ENCODE data around the gene HTR7.

DNA sequence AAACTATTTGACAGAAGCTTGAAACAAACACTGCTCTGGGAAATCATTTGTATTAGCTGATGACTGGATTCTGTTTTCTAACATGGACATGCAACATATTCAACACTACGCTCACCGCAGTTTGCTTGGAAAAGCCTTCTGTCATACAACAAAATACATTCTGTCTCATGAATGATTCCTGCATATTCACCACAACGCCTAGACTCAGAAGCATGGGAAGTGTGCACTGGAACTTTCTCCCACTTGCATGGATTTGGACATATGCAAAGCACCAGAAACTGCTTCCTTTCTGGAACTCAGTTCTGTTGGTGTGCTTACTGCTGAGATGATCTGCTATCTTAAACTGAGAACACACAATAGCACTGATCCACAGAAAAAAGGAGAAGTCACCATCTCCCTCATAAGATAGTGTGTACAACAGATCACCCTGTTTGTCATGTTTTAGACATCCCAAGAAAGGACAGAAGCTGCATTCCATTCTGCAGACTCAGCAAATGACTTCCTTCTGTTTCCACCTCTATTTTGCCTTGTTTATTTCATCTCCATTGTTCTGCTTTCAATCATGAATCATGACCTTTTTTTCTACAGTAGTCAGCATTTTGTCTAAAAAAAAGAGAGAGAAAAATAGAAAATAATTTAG is 115.8 kb downstream of the HTR7 start:
- TF ChIP-seq, protein P1, sequence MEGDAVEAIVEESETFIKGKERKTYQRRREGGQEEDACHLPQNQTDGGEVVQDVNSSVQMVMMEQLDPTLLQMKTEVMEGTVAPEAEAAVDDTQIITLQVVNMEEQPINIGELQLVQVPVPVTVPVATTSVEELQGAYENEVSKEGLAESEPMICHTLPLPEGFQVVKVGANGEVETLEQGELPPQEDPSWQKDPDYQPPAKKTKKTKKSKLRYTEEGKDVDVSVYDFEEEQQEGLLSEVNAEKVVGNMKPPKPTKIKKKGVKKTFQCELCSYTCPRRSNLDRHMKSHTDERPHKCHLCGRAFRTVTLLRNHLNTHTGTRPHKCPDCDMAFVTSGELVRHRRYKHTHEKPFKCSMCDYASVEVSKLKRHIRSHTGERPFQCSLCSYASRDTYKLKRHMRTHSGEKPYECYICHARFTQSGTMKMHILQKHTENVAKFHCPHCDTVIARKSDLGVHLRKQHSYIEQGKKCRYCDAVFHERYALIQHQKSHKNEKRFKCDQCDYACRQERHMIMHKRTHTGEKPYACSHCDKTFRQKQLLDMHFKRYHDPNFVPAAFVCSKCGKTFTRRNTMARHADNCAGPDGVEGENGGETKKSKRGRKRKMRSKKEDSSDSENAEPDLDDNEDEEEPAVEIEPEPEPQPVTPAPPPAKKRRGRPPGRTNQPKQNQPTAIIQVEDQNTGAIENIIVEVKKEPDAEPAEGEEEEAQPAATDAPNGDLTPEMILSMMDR (conservative IDR thresholded peaks at IDR 0.05; ENCODE audit: low read depth, low read length): no peak
- TF ChIP-seq EZH2 (IDR thresholded peaks at IDR 0.05; ENCODE audit: borderline replicate concordance, low read depth, low read length, poor library complexity, severe bottlenecking): no peak

Data from A673 (cell line).